ENCODE measurements around the gene DIAPH2.

DNA sequence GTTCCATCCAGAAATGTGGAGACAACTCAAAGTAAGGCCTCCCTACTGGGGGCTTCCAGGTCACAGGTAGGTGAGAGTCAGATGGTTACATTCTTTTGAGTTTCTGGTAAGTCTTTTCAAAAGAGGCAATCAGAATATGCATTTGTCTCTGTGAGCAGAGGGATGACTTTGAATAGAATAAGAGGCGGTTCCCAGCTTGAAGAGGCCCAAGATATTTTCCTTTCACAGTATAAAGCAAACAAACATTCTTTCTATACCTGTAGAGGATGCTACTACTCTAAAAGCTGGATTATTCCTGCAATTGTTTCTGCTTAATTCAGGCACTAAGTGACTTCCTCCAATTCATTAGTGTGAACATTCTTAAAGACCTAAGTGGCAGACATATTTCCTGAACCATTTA is 44.4 kb downstream of the DIAPH2 start:
- TF ChIP-seq POLR2AphosphoS5 (IDR thresholded peaks at IDR 0.05; ENCODE audit: low read depth, low read length) (no peak), POLR2A (IDR thresholded peaks at IDR 0.05; ENCODE audit: low read depth, low read length) (no peak)

Data from GM12892 (cell line).